ENCODE measurements around the gene SLC16A2.
"Not testable (repeated sequence)": the region's sequence is repeated elsewhere in the genome, so short reads cannot be mapped to it uniquely, and the experiment has no call there.

The SLC16A2 gene

DNA sequence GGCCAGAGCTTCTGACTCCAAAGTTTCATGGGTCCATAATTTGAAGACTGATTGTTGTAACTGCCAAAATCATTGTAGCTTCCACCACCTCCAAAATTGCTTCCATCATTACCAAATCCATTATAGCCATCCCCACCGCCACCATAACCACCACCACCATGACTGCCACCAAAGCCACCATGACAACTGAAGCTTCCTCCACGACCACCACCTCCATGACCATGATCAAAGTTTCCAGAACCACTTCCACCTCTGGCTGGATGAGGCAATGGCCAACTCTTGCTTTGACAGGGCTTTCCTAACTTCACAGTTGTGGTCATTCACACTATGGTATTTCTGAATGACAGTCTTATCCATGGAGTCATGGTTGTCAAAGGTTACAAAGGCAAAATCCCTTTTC, 51.8 kb downstream of the SLC16A2 start:
- H3K9me3 ChIP-seq (ENCODE audit: control extremely low read depth in 1 of 5, control insufficient read depth in 4 of 5, insufficient read depth in 2 of 5, low read depth in 1 of 5, low read length in 4 of 5); H3K4me1 ChIP-seq (ENCODE audit: control extremely low read depth in 1 of 4, control insufficient read depth in 4 of 4, insufficient read depth in 4 of 4, low read length in 3 of 4); DNase-seq; POLR2A ChIA-PET; H3K27me3 ChIP-seq (replicated peaks in 2 of 5; ENCODE audit: control insufficient read depth in 4 of 5, insufficient read depth in 5 of 5, low read length in 4 of 5); CTCF ChIA-PET; H3K27ac ChIP-seq (ENCODE audit: insufficient read depth in 1 of 2, low read depth in 1 of 2, low read length in 2 of 2, poor library complexity in 1 of 2, severe bottlenecking in 2 of 2); H3K4me3 ChIP-seq (ENCODE audit: control insufficient read depth in 1 of 7, extremely low read depth in 1 of 7, insufficient read depth in 4 of 7, low read depth in 2 of 7, low read length in 6 of 7); H3K36me3 ChIP-seq (ENCODE audit: control insufficient read depth in 4 of 4, insufficient read depth in 4 of 4, low read length in 3 of 4): not testable (repeated sequence)
- WGBS (ENCODE audit: insufficient coverage), result 90% methylated on average over 1 of the region's 2 CpGs

DNA sequence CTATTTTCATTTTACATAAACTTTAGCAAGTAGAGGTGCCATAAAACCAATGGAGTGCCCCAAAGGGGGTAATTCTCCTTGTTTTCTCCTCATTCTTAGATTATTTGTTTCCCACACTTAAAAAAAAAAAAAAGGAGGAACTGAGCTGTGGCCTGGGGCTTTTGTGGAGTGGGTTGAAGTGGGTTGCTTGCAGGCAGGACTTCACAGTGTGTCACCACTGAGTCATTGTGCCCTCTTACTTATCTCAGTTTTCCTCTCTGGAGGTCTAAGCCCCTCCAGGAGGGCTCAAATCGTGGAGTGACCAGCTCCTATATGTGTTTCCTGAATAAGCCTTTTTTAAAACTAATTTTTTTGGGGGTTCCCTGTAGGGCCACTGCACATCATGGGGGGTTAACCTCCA, 69.0 kb downstream of the SLC16A2 start:
- H3K27me3 ChIP-seq (replicated peaks in 2 of 5; ENCODE audit: control insufficient read depth in 4 of 5, insufficient read depth in 5 of 5, low read length in 4 of 5), result peaks cover 0 to 10% (median 0%) of the 10 kb centered on the region in 5 experiments
- ChIA-PET CTCF (no interaction called here), POLR2A (no interaction called here)
- no peaks in the 10 kb centered on the region for H3K36me3 ChIP-seq (ENCODE audit: control insufficient read depth in 4 of 4, insufficient read depth in 4 of 4, low read length in 3 of 4)
- WGBS (ENCODE audit: insufficient coverage), result 100% methylated on average over 1 of the region's 1 CpG
- no peaks in the 10 kb centered on the region for H3K4me1 ChIP-seq (ENCODE audit: control extremely low read depth in 1 of 4, control insufficient read depth in 4 of 4, insufficient read depth in 4 of 4, low read length in 3 of 4)
- no peak overlapping the region for H3K27ac ChIP-seq (ENCODE audit: insufficient read depth in 1 of 2, low read depth in 1 of 2, low read length in 2 of 2, poor library complexity in 1 of 2, severe bottlenecking in 2 of 2)
- H3K9me3 ChIP-seq (ENCODE audit: control extremely low read depth in 1 of 5, control insufficient read depth in 4 of 5, insufficient read depth in 2 of 5, low read depth in 1 of 5, low read length in 4 of 5), result no peaks in the 10 kb centered on the region
- no peak overlapping the region for H3K4me3 ChIP-seq (ENCODE audit: control insufficient read depth in 1 of 7, extremely low read depth in 1 of 7, insufficient read depth in 4 of 7, low read depth in 2 of 7, low read length in 6 of 7)
- DNase-seq, result peak in 2 of 3 donors; percentile 16 to 23

DNA sequence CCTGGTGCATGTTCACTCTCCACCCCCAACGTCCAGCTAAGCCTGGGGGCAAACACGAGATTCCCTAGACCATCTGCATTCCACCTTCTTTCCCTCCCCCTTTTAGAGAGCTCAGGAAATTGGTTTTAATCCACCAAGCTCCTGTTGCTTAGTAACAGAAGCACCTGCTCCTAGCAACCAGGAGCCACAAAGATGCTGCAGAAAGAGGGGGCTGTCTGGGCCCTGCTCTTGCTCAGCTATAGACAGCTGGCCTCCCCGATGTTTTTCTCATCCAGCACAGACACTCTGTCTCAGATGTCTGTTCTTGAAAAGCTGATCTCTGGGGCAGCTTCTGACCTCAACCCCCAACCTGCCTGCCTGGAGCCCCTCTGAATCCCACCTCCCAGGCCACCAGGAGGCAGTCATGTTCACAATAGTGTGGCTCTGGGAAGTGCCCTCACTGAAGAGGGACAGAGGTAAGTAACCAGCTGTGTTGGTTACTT, 71.5 kb downstream of the SLC16A2 start:
- no peaks in the 10 kb centered on the region for H3K9me3 ChIP-seq (ENCODE audit: control extremely low read depth in 1 of 5, control insufficient read depth in 4 of 5, insufficient read depth in 2 of 5, low read depth in 1 of 5, low read length in 4 of 5)
- ChIA-PET CTCF (interaction anchor here (1.1 to 1.8 kb wide), 3 partner anchors 35 to 75 kb away, joined by 4 to 6 read pairs (median 4); no protein-coding TSS in a partner anchor), POLR2A (no interaction called here)
- WGBS (ENCODE audit: insufficient coverage), result 73% methylated on average over 3 of the region's 3 CpGs
- peak; percentile 3 to 40 (median 33) for DNase-seq
- H3K36me3 ChIP-seq (ENCODE audit: control insufficient read depth in 4 of 4, insufficient read depth in 4 of 4, low read length in 3 of 4), result no peaks in the 10 kb centered on the region
- H3K27ac ChIP-seq (ENCODE audit: insufficient read depth in 1 of 2, low read depth in 1 of 2, low read length in 2 of 2, poor library complexity in 1 of 2, severe bottlenecking in 2 of 2), result no peak overlapping the region
- peaks cover 0 to 15% (median 0%) of the 10 kb centered on the region in 5 experiments for H3K27me3 ChIP-seq (replicated peaks in 2 of 5; ENCODE audit: control insufficient read depth in 4 of 5, insufficient read depth in 5 of 5, low read length in 4 of 5)
- no peak overlapping the region for H3K4me3 ChIP-seq (ENCODE audit: control insufficient read depth in 1 of 7, extremely low read depth in 1 of 7, insufficient read depth in 4 of 7, low read depth in 2 of 7, low read length in 6 of 7)
- no peaks in the 10 kb centered on the region for H3K4me1 ChIP-seq (ENCODE audit: control extremely low read depth in 1 of 4, control insufficient read depth in 4 of 4, insufficient read depth in 4 of 4, low read length in 3 of 4)

DNA sequence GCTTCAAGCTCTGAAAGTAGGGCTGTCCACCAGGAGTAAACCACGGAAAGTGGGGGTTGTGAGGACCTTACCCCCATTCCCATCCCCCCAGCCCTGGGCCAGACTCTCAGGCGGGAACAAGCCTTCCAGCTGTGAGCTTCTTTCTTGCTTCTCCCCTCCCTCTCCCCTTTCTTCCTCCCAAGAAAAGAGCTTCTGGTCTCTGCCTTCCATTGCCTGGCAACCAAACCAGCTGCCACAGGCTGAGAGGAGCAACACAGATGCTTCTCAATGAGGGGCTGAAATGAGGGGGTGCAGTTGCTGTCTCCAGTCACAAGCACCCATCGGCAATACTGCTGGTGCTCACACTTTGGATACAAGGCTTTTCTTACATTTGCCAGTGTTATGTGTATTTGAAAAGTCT, 72.5 kb downstream of the SLC16A2 start:
- Histone ChIP-seq H3K27ac (ENCODE audit: insufficient read depth in 1 of 2, low read depth in 1 of 2, low read length in 2 of 2, poor library complexity in 1 of 2, severe bottlenecking in 2 of 2) (no peak overlapping the region), H3K36me3 (ENCODE audit: control insufficient read depth in 4 of 4, insufficient read depth in 4 of 4, low read length in 3 of 4) (no peaks in the 10 kb centered on the region), H3K4me3 (ENCODE audit: control insufficient read depth in 1 of 7, extremely low read depth in 1 of 7, insufficient read depth in 4 of 7, low read depth in 2 of 7, low read length in 6 of 7) (no peak overlapping the region), H3K27me3 (replicated peaks in 2 of 5; ENCODE audit: control insufficient read depth in 4 of 5, insufficient read depth in 5 of 5, low read length in 4 of 5) (peaks cover 0 to 15% (median 0%) of the 10 kb centered on the region in 5 experiments), H3K9me3 (ENCODE audit: control extremely low read depth in 1 of 5, control insufficient read depth in 4 of 5, insufficient read depth in 2 of 5, low read depth in 1 of 5, low read length in 4 of 5) (no peaks in the 10 kb centered on the region), H3K4me1 (ENCODE audit: control extremely low read depth in 1 of 4, control insufficient read depth in 4 of 4, insufficient read depth in 4 of 4, low read length in 3 of 4) (no peaks in the 10 kb centered on the region)
- no peak for DNase-seq
- ChIA-PET POLR2A (no interaction called here), CTCF (interaction anchor here (1.8 kb wide), 1 partner anchor 57 kb away, joined by 6 read pairs; no protein-coding TSS in a partner anchor)
- WGBS (ENCODE audit: insufficient coverage), result 67% methylated on average over 2 of the region's 3 CpGs

DNA sequence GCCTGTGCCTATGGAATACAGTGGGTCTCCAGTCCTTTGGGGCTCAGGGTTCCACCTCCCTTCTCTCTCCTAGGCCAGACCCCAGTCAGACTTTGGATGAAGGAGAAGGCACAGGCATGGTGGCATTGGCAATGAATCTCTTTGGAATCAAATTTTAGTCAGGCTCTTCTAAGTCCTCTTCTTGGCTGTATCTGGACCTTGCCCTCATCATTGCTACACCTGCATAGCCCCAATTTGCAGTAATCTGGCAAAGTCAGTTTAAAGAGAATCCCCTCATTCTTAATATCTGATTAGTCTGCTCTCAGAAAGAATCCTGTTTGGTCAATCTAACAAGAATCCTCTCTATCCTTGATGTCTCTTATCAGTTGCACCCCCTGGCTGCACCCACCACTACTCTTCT, 77.6 kb downstream of the SLC16A2 start:
- POLR2A ChIA-PET, result no interaction called here
- Histone ChIP-seq H3K27me3 (replicated peaks in 2 of 5; ENCODE audit: control insufficient read depth in 4 of 5, insufficient read depth in 5 of 5, low read length in 4 of 5) (peaks cover 0 to 9% (median 0%) of the 10 kb centered on the region in 5 experiments), H3K4me3 (ENCODE audit: control insufficient read depth in 1 of 7, extremely low read depth in 1 of 7, insufficient read depth in 4 of 7, low read depth in 2 of 7, low read length in 6 of 7) (no peak overlapping the region), H3K4me1 (ENCODE audit: control extremely low read depth in 1 of 4, control insufficient read depth in 4 of 4, insufficient read depth in 4 of 4, low read length in 3 of 4) (no peaks in the 10 kb centered on the region), H3K27ac (ENCODE audit: insufficient read depth in 1 of 2, low read depth in 1 of 2, low read length in 2 of 2, poor library complexity in 1 of 2, severe bottlenecking in 2 of 2) (no peak overlapping the region), H3K36me3 (ENCODE audit: control insufficient read depth in 4 of 4, insufficient read depth in 4 of 4, low read length in 3 of 4) (no peaks in the 10 kb centered on the region), H3K9me3 (ENCODE audit: control extremely low read depth in 1 of 5, control insufficient read depth in 4 of 5, insufficient read depth in 2 of 5, low read depth in 1 of 5, low read length in 4 of 5) (no peaks in the 10 kb centered on the region)
- CTCF ChIA-PET, result no interaction called here
- no peak for DNase-seq

DNA sequence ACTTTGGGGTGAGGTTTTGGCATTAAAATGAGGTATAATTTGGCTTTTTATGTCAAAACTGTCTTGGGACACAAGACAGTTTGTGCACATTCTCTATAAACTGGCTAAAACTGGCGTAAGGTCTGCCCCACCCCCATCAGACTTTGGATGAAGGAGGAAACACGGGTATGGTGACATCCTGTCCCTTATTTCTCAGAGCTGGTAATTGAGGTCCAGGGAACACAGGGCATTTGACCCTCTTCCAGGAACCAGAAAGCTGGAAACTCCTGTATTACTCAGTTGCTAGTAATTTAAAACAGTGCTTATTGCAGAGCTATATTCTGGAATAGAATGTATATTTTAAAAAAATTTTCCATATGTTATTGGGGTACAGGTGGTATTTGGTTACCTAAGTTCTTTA, 78.8 kb downstream of the SLC16A2 start:
- Histone ChIP-seq H3K27ac (ENCODE audit: insufficient read depth in 1 of 2, low read depth in 1 of 2, low read length in 2 of 2, poor library complexity in 1 of 2, severe bottlenecking in 2 of 2) (no peak overlapping the region), H3K4me3 (ENCODE audit: control insufficient read depth in 1 of 7, extremely low read depth in 1 of 7, insufficient read depth in 4 of 7, low read depth in 2 of 7, low read length in 6 of 7) (no peak overlapping the region), H3K27me3 (replicated peaks in 2 of 5; ENCODE audit: control insufficient read depth in 4 of 5, insufficient read depth in 5 of 5, low read length in 4 of 5) (peaks cover 0 to 7% (median 0%) of the 10 kb centered on the region in 5 experiments), H3K36me3 (ENCODE audit: control insufficient read depth in 4 of 4, insufficient read depth in 4 of 4, low read length in 3 of 4) (no peaks in the 10 kb centered on the region), H3K9me3 (ENCODE audit: control extremely low read depth in 1 of 5, control insufficient read depth in 4 of 5, insufficient read depth in 2 of 5, low read depth in 1 of 5, low read length in 4 of 5) (no peaks in the 10 kb centered on the region), H3K4me1 (ENCODE audit: control extremely low read depth in 1 of 4, control insufficient read depth in 4 of 4, insufficient read depth in 4 of 4, low read length in 3 of 4) (no peaks in the 10 kb centered on the region)
- WGBS (ENCODE audit: insufficient coverage), result 56% methylated on average over 2 of the region's 2 CpGs
- no peak for DNase-seq
- CTCF ChIA-PET, result no interaction called here
- POLR2A ChIA-PET, result no interaction called here

DNA sequence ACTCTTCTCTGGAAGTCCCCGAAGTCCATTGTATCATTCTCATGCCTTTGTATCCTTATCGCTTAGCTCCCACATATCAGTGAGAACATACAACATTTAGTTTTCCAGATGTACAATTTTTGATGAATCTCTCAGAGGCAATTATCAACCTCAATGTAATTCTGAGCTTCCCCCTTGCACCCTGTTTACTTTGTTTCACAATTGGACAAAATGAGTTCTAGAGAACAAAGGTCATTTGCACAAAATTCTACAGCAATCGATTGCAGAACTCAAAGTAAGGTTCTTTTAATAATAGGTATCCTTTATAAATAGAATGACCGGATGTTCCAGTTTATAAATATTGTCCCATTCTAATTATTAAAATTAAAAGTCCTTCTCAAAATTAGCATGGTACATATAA, 79.3 kb downstream of the SLC16A2 start:
- no peak overlapping the region for H3K27ac ChIP-seq (ENCODE audit: insufficient read depth in 1 of 2, low read depth in 1 of 2, low read length in 2 of 2, poor library complexity in 1 of 2, severe bottlenecking in 2 of 2)
- H3K27me3 ChIP-seq (replicated peaks in 2 of 5; ENCODE audit: control insufficient read depth in 4 of 5, insufficient read depth in 5 of 5, low read length in 4 of 5), result peaks cover 0 to 7% (median 0%) of the 10 kb centered on the region in 5 experiments
- H3K4me3 ChIP-seq (ENCODE audit: control insufficient read depth in 1 of 7, extremely low read depth in 1 of 7, insufficient read depth in 4 of 7, low read depth in 2 of 7, low read length in 6 of 7), result no peak overlapping the region
- CTCF ChIA-PET, result no interaction called here
- no peaks in the 10 kb centered on the region for H3K36me3 ChIP-seq (ENCODE audit: control insufficient read depth in 4 of 4, insufficient read depth in 4 of 4, low read length in 3 of 4)
- POLR2A ChIA-PET, result no interaction called here
- 100% methylated on average over 1 of the region's 4 CpGs for WGBS (ENCODE audit: insufficient coverage)
- H3K9me3 ChIP-seq (ENCODE audit: control extremely low read depth in 1 of 5, control insufficient read depth in 4 of 5, insufficient read depth in 2 of 5, low read depth in 1 of 5, low read length in 4 of 5), result no peaks in the 10 kb centered on the region
- no peak for DNase-seq
- no peaks in the 10 kb centered on the region for H3K4me1 ChIP-seq (ENCODE audit: control extremely low read depth in 1 of 4, control insufficient read depth in 4 of 4, insufficient read depth in 4 of 4, low read length in 3 of 4)
